HCEC 1CT (cell line): ENCODE results near the gene CFAP97D2.
"Not testable (repeated sequence)": the region's sequence is repeated elsewhere in the genome, so short reads cannot be mapped to it uniquely, and the experiment has no call there.

Experiments used
- DNase-seq: peaks from one replicate; pipeline ENCODE4 v3.0.0-alpha.2; 2017

The CFAP97D2 gene

GRCh38 chr13:114179087-114179658, at the start of gene CFAP97D2:
TSS of gene CFAP97D2 (plus strand) at chr13:114179257. CDS start at chr13:114179331, 74 bp downstream.
- DNase-seq: no peak

- DNase-seq: no peak
Measured at GRCh38 chr13:114129649-114130062, 49.4 kb upstream of the CFAP97D2 start.

DNA sequence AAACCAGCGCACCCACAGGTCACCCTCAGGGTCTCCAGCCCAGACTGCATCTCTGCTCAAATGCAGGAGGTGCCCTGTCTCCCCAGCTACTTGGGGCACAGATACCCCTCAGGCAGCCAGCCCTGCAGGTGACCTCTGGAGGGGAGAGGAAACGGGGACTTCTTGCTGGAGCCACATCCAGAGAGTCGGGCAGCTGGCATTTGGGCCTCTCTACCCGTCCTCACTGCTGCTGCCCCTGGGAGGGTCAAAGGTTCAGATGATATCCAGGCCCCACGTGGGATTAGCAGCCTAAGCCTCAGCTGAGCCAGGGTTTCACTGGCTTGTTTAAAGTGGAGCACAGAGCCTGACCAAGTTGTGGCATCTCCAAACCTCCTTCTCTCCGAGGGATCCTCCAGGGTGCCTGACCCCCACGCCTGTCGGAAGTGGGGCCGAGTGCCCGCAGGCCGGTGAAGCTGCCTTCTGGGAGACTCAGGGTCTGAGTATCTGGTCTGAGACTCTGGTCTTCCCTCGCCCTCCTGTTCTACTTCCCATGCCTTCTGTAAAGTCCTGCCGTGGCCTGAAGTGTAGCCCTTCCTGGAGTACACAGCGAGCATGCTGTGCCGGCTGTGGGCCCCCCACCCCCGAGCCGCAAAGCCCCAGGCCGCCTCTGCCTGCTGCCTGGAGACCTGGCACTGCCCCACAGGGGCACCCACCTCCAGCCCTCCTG, 48.8 kb upstream of the CFAP97D2 start:
- DNase-seq: peak; percentile 16

- peak; percentile 89 for DNase-seq
Measured at GRCh38 chr13:114130837-114131582, 48.0 kb upstream of the CFAP97D2 start.

DNA sequence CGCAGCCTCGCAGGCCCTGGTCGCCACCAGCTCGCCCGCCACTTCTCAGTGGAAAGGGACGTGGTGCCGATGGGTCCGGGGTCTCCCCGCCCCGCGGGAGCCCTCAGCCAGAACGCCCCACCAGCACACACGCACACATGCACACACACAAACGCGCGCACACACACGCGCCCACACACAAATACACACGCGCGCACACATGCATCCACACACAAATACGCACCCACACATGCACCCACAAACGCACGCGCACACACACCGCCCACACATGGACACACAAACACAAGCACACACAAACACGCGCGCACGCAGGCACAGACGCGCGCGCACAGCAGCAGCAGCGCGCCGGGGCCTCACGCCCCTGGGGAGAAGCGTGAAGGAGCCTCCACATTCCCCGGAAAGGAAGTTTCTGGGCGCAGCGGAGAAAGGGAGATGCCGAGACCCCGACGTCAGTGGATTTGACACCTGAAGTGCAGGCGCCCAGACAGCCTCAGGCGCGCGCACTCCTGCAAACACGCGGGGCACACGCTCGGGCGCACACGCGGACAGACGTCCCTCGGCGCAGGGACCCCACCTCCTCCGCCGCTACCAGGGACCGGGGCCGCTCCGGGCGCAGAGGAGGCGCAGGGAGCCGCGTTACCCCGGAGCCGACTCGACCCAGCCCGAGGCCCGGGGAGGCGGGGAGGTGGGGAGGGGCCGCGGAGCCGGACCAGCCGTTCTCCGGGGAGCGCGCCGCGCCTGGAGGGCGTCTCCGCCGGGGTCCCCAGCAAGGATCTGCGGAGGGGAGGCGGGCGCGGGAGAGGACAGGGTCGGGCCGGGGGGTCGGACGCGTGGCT, 47.3 kb upstream of the CFAP97D2 start:
- DNase-seq: peak; percentile 41

DNA sequence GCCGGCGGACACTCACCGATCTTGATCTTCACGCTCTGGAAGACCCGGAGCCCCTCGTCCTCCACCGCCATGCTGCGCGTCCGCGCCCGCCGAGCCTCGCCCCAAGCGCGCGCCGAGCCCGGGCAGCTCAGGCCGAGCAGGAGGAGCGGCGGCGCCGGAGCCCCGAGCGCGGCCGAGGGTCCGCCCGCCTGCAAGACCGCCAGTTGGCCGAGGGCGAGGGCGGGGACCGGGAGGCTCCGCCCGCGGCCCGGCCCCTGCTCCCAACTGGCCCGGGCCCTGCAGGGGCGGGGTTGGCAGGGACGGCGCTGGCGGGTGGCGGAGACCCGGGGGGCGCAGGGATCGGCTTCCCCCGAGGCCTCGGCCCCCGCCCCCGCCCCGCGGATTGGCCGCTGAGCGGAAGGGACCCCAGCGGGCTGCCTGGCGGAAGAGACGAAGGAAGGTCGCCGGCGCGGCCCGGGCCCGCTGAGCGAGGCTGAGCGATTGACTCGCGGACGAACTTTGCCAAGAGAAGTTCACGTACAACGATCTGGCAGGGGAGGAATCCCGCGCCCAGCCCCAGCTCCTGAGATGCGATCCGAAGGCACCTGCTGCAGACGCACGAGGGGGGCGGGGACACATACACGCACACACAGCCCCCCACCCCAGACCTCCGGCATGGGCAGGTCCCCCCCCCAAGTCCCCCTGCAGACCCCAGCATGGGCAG, 46.5 kb upstream of the CFAP97D2 start, which contains the start of gene RASA3:
Gene RASA3 (minus strand): TSS at position 205 of the 703 bp plus-strand sequence. CDS start 134 bp downstream, at position 71.
- peak; percentile 77 for DNase-seq

DNA sequence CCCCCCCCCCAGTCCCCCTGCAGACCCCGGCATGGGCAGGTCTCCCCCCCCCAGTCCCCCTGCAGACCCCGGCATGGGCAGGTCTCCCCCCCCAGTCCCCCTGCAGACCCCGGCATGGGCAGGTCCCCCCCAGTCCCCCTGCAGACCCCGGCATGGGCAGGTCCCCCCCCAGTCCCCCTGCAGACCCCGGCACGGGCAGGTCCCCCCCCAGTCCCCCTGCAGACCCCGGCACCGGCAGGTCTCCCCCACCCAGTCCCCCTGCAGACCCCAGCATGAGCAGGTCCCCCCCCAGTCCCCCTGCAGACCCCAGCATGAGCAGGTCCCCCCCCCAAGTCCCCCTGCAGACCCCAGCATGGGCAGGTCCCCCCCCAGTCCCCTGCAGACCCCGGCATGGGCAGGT, 45.9 kb upstream of the CFAP97D2 start:
- DNase-seq: not testable (repeated sequence)

DNA sequence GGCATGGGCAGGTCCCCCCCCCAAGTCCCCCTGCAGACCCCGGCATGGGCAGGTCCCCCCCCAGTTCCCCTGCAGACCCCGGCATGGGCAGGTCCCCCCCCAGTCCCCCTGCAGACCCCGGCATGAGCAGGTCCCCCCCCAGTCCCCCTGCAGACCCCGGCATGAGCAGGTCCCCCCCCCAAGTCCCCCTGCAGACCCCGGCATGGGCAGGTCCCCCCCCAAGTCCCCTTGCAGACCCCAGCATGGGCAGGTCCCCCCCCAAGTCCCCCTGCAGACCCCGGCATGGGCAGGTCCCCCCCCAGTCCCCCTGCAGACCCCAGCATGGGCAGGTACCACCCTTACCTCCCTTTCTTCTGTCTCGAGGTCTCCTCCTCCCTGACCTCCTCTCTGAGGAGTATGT, 45.5 kb upstream of the CFAP97D2 start:
- DNase-seq: not testable (repeated sequence)

GRCh38 chr13:114134111-114134943, 44.7 kb upstream of the CFAP97D2 start:
- no peak for DNase-seq

- no peak for DNase-seq
Measured at GRCh38 chr13:114134944-114135610, 44.0 kb upstream of the CFAP97D2 start.

GRCh38 chr13:114135731-114136171, 43.3 kb upstream of the CFAP97D2 start:
- DNase-seq: no peak

- no peak for DNase-seq
Measured at GRCh38 chr13:114136576-114136975, 42.5 kb upstream of the CFAP97D2 start.

DNA sequence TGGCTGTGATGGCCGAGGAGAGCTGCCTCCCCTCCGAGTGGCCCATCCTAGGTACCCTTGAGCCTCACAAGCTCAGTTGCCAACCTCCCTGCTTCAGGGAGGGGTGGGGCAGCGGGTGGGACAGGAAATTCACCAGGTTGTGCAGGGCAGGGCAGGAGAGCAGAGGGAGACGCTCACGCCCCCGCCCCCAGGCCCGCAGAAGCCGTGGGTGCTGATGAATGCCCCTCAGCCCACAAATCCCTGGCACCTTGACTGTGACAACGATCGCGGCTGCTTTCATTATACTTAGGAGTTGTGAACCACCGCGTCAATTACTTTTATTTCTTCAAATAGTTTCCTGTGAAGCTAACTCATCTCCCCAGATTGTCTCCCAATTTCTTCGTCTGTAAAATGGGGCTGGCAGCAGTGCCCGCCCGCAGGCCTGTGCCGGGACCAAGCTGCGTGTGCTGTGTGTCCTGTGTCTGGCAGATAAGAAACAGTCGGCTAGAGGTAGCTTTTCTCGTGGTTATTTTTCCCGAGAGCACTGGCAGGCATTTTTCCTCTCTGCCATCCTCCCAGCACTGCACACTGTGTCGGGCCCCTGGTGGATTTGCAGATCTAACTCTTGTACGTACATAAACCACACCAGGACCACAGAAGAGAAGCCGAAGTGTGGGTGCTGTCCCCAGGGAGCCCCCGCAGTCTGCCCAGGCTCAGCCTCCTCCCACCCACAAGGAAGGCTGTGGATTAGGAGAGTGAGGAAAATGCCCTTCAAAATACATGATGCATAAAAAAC, 38.7 kb upstream of the CFAP97D2 start:
- DNase-seq: no peak

- DNase-seq: no peak
Measured at GRCh38 chr13:114140906-114141250, 38.2 kb upstream of the CFAP97D2 start.

DNA sequence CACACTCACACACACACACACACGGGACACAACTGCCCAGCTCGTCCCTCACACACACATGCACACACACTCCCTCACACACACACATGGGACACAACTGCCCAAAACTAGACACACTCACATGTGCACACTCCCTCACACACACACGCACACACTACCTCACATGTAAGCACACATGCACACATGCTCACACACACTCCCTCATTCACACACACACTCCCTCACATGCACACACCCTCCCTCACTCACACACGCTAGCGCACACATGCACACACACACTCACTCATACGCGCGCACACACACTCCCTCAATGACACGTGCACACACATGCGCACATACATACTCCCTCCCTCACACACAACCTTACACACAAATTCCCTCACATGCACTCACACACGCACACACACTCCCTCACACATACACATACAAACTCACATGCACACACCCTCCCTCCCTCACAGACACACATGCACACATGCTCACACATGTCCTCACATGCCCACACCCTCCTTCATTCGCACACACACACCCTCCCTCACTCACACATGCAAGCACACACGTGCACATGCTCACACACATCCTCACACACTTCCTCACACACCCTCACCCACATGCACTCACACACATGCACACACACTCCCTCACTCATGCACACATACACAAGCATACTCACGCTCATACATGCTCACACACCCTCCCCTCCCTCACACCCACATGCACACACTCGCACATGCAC, 37.6 kb upstream of the CFAP97D2 start:
- DNase-seq: no peak

DNA sequence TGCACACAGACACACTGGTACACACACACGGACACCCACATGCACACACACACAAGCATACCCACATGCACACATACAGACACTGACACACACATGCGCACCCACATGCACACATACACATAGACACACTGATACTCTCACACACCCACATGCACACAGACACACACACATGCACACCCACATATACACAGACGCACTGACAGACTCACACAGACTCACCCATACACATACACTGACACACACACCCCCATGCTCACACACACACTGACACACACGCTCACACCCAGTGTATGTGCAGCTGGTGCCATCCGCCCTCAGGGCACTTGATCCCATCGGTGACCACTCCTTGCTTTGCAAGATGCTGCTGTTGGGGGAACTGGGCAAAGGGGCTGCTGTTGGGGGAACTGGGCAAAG, 36.9 kb upstream of the CFAP97D2 start:
- DNase-seq: no peak

GRCh38 chr13:114142640-114143490, 36.2 kb upstream of the CFAP97D2 start:
- no peak for DNase-seq
